ENCODE results near the gene INPP4A. TPM values are rescaled to one million over a fixed set of nuclear protein-coding genes. Genes with fewer than 3 reads are reported as not detected.

The INPP4A gene
- total and polyA plus RNA-seq, 2 donors (not counting 3 experiments of a cell fraction or from before 2014, with no cell fraction given) = 14.9 to 28.8 TPM

DNA sequence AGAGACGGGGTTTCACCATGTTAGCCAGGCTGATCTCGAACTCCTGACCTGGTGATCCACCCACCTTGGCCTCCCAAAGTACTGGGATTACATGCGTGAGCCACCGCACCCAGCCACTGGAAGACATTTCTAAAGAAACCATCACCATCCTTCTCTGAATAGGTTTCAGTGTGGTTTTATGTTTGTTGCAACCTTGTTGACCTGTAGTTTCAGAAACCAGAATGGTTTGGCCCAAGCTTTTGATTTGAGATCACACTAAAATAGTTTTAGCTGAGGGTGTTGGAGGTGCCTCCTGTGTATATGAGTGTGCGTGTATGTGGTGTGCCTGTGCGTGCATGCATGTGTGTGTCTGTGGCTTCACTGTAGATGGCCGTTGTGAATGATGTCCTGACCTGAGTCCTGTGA is 26.2 kb downstream of the INPP4A start:
- Histone ChIP-seq H3K9ac (replicated peaks; ENCODE audit: extremely low read depth, insufficient read depth, low read length) (no peak overlapping the region), H3K4me2 (ENCODE audit: insufficient read depth, low read length) (no peak overlapping the region), H3K27me3 (ENCODE audit: control insufficient read depth in 2 of 2, insufficient read depth in 2 of 2, low read length in 2 of 2) (no peaks in the 10 kb centered on the region), H3K4me3 (replicated peaks in 1 of 3; ENCODE audit: insufficient read depth in 1 of 3, low read depth in 1 of 3, low read length in 3 of 3) (no peak overlapping the region), H3K9me3 (replicated peaks; ENCODE audit: control insufficient read depth, insufficient read depth, low read length) (no peaks in the 10 kb centered on the region), H3K79me2 (ENCODE audit: control insufficient read depth, insufficient read depth, low read length) (peaks cover 27% of the 10 kb centered on the region), H2AFZ (ENCODE audit: low read depth, low read length) (no peak overlapping the region), H3K9me1 (replicated peaks; ENCODE audit: control insufficient read depth, extremely low read depth, insufficient read depth, low read length) (no peaks in the 10 kb centered on the region), H3K36me3 (ENCODE audit: control insufficient read depth in 2 of 2, extremely low read depth in 1 of 2, insufficient read depth in 2 of 2, low read length in 2 of 2) (no peaks in the 10 kb centered on the region), H4K20me1 (replicated peaks; ENCODE audit: control insufficient read depth, extremely low read depth, insufficient read depth, low read length) (no peaks in the 10 kb centered on the region), H3K4me1 (ENCODE audit: control insufficient read depth, extremely low read depth, insufficient read depth, low read length) (peaks cover 6% of the 10 kb centered on the region), H3K27ac (ENCODE audit: insufficient read depth, low read depth, low read length) (no peak overlapping the region)
- dilution Hi-C loops (cut with MboI; ENCODE audit: extremely low pct_ligation_motif_present, low sequenced_read_pairs) = no loop called here
- no peak for DNase-seq (ENCODE audit: low read depth, low spot score)
- TF ChIP-seq JUN (IDR thresholded peaks at IDR 0.05; ENCODE audit: borderline replicate concordance, insufficient read depth, insufficient read length, low read depth) = no peak
- no peak for TF ChIP-seq EZH2 (IDR thresholded peaks at IDR 0.05; ENCODE audit: borderline replicate concordance, low read depth, low read length, severe bottlenecking)
- TF ChIP-seq POLR2A (IDR thresholded peaks at IDR 0.05; ENCODE audit: low read depth, low read length) = no peak
- no peak for TF ChIP-seq GATA2 (IDR thresholded peaks at IDR 0.05; ENCODE audit: insufficient read depth, insufficient read length, low read depth, low read length)
- no peak for TF ChIP-seq POLR2AphosphoS5 (IDR thresholded peaks at IDR 0.05; ENCODE audit: insufficient read depth, low read depth, low read length)
- TF ChIP-seq, protein P1, sequence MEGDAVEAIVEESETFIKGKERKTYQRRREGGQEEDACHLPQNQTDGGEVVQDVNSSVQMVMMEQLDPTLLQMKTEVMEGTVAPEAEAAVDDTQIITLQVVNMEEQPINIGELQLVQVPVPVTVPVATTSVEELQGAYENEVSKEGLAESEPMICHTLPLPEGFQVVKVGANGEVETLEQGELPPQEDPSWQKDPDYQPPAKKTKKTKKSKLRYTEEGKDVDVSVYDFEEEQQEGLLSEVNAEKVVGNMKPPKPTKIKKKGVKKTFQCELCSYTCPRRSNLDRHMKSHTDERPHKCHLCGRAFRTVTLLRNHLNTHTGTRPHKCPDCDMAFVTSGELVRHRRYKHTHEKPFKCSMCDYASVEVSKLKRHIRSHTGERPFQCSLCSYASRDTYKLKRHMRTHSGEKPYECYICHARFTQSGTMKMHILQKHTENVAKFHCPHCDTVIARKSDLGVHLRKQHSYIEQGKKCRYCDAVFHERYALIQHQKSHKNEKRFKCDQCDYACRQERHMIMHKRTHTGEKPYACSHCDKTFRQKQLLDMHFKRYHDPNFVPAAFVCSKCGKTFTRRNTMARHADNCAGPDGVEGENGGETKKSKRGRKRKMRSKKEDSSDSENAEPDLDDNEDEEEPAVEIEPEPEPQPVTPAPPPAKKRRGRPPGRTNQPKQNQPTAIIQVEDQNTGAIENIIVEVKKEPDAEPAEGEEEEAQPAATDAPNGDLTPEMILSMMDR (IDR thresholded peaks at IDR 0.05; ENCODE audit: extremely low read depth in 1 of 2, insufficient read depth in 1 of 2, low read depth in 1 of 2, low read length in 2 of 2) = no peak
- TF ChIP-seq, protein P2, sequence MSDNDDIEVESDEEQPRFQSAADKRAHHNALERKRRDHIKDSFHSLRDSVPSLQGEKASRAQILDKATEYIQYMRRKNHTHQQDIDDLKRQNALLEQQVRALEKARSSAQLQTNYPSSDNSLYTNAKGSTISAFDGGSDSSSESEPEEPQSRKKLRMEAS (IDR thresholded peaks at IDR 0.05; ENCODE audit: insufficient read depth, insufficient read length) = no peak
- TF ChIP-seq FOS (IDR thresholded peaks at IDR 0.05; ENCODE audit: borderline replicate concordance, insufficient read depth, low read length) = no peak
- TF ChIP-seq MYC (IDR thresholded peaks at IDR 0.05; ENCODE audit: low read depth, low read length) = no peak
- CTCF ChIA-PET = interaction anchor here (1.4 to 2.0 kb wide), 3 partner anchors 9 to 17 kb away, joined by 4 to 9 read pairs (median 6); no protein-coding TSS in a partner anchor
- no TSS peak for BruUV-seq (replicated peaks)
- POLR2A ChIA-PET = no interaction called here
- no peak for FAIRE-seq
- intact Hi-C loops (cut with micrococcal nuclease) = no loop called here

All from endothelial cell of umbilical vein (primary cell).